Measurements from ENCODE around the gene CALML4.

DNA sequence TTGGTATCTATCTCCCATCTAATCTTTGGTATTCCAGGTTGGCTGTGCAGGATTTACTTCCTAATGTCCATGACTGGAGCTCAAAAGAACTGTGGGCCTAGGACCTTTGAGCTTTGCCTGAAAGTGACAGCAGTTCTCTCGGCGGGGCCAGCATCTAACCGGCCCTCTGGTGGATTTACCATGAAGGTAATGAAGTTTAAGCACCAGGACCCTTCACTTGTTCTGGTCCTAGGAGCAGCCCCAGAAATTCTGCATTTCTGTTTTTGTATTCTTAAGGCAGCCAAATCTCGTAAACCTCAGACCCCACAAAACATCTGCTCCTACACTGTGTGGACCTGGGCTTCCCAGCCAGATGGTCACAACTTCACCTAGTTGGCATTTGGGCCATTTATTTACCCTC, 13.0 kb downstream of the CALML4 start:
- TF ChIP-seq, protein P1, sequence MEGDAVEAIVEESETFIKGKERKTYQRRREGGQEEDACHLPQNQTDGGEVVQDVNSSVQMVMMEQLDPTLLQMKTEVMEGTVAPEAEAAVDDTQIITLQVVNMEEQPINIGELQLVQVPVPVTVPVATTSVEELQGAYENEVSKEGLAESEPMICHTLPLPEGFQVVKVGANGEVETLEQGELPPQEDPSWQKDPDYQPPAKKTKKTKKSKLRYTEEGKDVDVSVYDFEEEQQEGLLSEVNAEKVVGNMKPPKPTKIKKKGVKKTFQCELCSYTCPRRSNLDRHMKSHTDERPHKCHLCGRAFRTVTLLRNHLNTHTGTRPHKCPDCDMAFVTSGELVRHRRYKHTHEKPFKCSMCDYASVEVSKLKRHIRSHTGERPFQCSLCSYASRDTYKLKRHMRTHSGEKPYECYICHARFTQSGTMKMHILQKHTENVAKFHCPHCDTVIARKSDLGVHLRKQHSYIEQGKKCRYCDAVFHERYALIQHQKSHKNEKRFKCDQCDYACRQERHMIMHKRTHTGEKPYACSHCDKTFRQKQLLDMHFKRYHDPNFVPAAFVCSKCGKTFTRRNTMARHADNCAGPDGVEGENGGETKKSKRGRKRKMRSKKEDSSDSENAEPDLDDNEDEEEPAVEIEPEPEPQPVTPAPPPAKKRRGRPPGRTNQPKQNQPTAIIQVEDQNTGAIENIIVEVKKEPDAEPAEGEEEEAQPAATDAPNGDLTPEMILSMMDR (IDR thresholded peaks at IDR 0.05) = no peak
- TF ChIP-seq POLR2A (IDR thresholded peaks at IDR 0.05) (no peak), POLR2AphosphoS5 (IDR thresholded peaks at IDR 0.05) (no peak)

Measured in gastroesophageal sphincter (tissue), 3 donors.